ENCODE measurements around the gene PARD3.

PARD3 gene

DNA sequence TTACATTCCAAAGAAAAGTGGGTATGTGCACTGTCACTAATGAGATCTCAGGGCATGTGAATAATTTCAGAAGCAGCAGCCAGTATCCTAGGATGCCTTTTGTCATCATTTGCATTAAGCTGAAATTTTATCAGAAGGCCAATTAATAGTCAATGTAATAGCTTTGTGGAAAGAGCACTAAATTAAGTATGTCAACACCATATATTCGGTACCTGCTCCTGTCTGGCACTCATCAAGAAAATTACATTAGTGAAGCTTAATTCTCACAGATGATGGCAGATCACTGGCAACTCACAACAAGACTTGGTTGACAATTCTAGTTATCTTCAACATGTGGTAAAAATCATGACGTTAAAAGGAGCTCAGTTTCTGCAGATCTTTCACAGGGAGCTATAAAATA lies 271.4 kb downstream of the PARD3 start:
- H3K4me3 ChIP-seq (ENCODE audit: insufficient read depth, low read depth, low read length), result no peak overlapping the region
- H3K4me1 ChIP-seq (ENCODE audit: control insufficient read depth, insufficient read depth, low read length), result peaks cover 3% of the 10 kb centered on the region
- H3K27me3 ChIP-seq (ENCODE audit: control insufficient read depth, insufficient read depth, low read length, poor library complexity, severe bottlenecking), result no peaks in the 10 kb centered on the region
- H3K9me3 ChIP-seq (ENCODE audit: control insufficient read depth, low read length), result no peaks in the 10 kb centered on the region
- no peak overlapping the region for H3K27ac ChIP-seq (ENCODE audit: insufficient read depth, low read depth, low read length, poor library complexity, severe bottlenecking)
- 83 to 100% methylated on average over 2 of the region's 2 CpGs for WGBS, 2 experiments
- H3K36me3 ChIP-seq (ENCODE audit: control insufficient read depth, insufficient read depth, low read length), result no peaks in the 10 kb centered on the region

DNA sequence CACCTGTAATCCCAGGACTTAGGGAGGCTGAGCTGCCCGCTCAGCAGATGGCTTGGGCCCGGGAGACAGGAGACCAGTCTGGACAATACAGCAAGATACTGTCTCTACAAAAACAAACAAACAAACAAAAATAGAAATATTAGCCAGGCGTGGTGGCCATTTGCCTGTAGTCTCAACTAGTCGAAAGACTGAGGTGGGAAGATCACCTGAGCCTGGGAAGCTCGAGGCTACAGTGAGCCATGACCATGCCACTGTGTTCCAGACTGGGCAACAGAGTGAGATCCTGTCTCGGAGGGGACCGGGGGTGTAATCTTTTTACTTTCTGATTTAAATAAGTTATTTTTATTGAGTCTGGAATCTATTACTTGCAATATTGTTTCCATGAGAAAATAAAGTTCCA lies 274.6 kb downstream of the PARD3 start:
- 94% methylated on average over 5 to 7 of the region's 7 CpGs for WGBS, 2 experiments
- H3K27ac ChIP-seq (ENCODE audit: insufficient read depth, low read depth, low read length, poor library complexity, severe bottlenecking), result no peak overlapping the region
- H3K9me3 ChIP-seq (ENCODE audit: control insufficient read depth, low read length), result no peaks in the 10 kb centered on the region
- H3K27me3 ChIP-seq (ENCODE audit: control insufficient read depth, insufficient read depth, low read length, poor library complexity, severe bottlenecking), result no peaks in the 10 kb centered on the region
- H3K36me3 ChIP-seq (ENCODE audit: control insufficient read depth, insufficient read depth, low read length), result no peaks in the 10 kb centered on the region
- no peak overlapping the region for H3K4me3 ChIP-seq (ENCODE audit: insufficient read depth, low read depth, low read length)
- peaks cover 6% of the 10 kb centered on the region for H3K4me1 ChIP-seq (ENCODE audit: control insufficient read depth, insufficient read depth, low read length)

DNA sequence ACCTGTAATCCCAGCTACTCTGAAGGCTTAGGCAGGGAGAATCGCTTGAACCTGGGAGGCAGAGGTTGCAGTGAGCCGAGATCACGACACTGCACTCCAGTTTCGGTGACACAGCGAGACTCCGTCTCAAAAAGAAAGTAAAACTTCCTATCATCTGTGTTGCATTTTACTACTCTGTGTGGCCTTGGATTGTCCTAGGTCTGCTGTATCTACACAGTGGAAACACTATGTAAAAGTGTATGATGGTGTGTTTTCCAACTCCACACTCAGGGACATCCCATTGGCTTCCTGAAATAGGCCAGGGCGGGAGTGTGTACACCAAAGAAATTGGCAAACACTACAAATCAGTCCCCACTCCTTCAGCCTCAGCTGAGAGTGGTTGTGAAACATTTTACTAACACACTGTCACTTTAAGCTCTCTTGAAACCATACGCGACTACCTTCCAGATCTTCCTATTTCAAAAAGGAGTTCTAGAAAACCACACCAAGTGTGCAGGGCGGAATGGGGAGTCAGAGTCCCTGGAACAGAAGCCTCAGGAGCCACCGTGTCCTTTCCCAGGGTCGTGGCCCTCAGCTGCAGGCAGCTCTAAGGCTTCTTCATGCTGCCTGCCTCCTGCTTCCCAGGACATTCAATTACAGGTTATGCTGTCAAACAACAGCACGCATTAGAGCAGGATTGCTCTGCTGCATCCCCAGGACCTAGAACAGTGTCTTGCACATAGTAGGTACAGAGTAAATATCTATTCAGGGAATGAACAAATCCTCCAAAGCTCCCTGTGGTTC lies 275.4 kb downstream of the PARD3 start:
- Histone ChIP-seq H3K9me3 (ENCODE audit: control insufficient read depth, low read length) (no peaks in the 10 kb centered on the region), H3K4me1 (ENCODE audit: control insufficient read depth, insufficient read depth, low read length) (peaks cover 6% of the 10 kb centered on the region), H3K27ac (ENCODE audit: insufficient read depth, low read depth, low read length, poor library complexity, severe bottlenecking) (no peak overlapping the region), H3K4me3 (ENCODE audit: insufficient read depth, low read depth, low read length) (no peak overlapping the region), H3K36me3 (ENCODE audit: control insufficient read depth, insufficient read depth, low read length) (no peaks in the 10 kb centered on the region), H3K27me3 (ENCODE audit: control insufficient read depth, insufficient read depth, low read length, poor library complexity, severe bottlenecking) (no peaks in the 10 kb centered on the region)
- 91 to 96% methylated on average over 13 of the region's 13 CpGs for WGBS, 2 experiments

DNA sequence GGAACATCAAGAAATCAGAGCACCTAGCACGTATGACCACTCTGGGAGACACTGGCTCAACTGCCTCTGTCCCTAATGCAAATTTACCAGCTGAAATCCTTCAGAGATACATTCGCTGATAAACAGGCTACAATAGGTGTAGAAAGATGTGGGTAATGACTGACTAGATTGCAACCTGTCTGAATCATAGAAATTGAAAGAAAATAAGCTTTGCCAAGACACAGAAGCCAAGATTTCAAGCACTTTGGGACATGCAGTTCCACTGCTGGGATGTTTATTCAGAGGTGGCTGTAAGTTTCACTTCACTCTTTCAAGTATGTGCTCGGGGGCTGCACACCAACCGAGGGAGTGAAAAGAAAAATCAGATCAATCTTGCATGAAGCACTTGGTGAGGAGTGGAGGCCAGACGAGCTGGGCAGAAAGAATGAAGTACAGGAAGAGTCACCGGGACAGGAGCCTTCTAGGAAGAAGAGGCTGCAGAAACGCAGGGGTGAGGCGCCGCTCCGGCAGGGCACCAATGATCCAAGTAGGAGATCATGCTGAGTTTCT lies 276.7 kb downstream of the PARD3 start:
- H3K4me1 ChIP-seq (ENCODE audit: control insufficient read depth, insufficient read depth, low read length), result peaks cover 6% of the 10 kb centered on the region
- no peaks in the 10 kb centered on the region for H3K36me3 ChIP-seq (ENCODE audit: control insufficient read depth, insufficient read depth, low read length)
- no peaks in the 10 kb centered on the region for H3K9me3 ChIP-seq (ENCODE audit: control insufficient read depth, low read length)
- no peak overlapping the region for H3K4me3 ChIP-seq (ENCODE audit: insufficient read depth, low read depth, low read length)
- WGBS, 2 experiments, result 57 to 63% methylated on average over 10 of the region's 10 CpGs
- H3K27ac ChIP-seq (ENCODE audit: insufficient read depth, low read depth, low read length, poor library complexity, severe bottlenecking), result no peak overlapping the region
- no peaks in the 10 kb centered on the region for H3K27me3 ChIP-seq (ENCODE audit: control insufficient read depth, insufficient read depth, low read length, poor library complexity, severe bottlenecking)

DNA sequence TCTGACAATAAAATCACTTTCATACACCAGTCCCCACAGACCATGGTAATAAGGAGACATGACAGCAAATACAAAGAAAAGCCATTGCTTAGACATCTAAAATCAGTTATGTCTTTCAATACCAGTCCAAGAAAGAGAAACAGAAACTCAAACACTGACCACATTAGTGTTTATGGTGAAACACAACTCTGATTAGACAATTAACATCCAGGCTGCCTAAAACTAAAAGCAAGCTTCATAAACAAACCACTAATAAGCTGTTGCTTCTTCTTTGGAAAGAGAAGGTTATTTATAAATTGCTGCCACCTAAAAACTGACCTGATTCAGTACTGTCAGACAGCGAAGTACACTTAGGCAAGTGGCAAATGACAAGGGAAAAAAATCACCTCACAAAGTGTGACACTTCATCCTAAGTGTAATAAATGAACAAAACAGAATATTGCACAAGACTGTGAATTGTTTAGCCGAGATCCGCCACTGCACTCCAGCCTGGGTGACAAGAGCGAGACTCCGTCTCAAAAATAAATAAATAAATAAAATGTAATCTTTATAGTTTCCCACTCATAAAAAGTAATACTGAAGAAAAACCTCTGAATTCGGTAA lies 277.4 kb downstream of the PARD3 start:
- H3K27ac ChIP-seq (ENCODE audit: insufficient read depth, low read depth, low read length, poor library complexity, severe bottlenecking), result no peak overlapping the region
- no peaks in the 10 kb centered on the region for H3K9me3 ChIP-seq (ENCODE audit: control insufficient read depth, low read length)
- WGBS, 2 experiments, result 90 to 97% methylated on average over 4 to 5 of the region's 6 CpGs
- no peaks in the 10 kb centered on the region for H3K27me3 ChIP-seq (ENCODE audit: control insufficient read depth, insufficient read depth, low read length, poor library complexity, severe bottlenecking)
- H3K4me1 ChIP-seq (ENCODE audit: control insufficient read depth, insufficient read depth, low read length), result peaks cover 6% of the 10 kb centered on the region
- no peaks in the 10 kb centered on the region for H3K36me3 ChIP-seq (ENCODE audit: control insufficient read depth, insufficient read depth, low read length)
- H3K4me3 ChIP-seq (ENCODE audit: insufficient read depth, low read depth, low read length), result no peak overlapping the region

DNA sequence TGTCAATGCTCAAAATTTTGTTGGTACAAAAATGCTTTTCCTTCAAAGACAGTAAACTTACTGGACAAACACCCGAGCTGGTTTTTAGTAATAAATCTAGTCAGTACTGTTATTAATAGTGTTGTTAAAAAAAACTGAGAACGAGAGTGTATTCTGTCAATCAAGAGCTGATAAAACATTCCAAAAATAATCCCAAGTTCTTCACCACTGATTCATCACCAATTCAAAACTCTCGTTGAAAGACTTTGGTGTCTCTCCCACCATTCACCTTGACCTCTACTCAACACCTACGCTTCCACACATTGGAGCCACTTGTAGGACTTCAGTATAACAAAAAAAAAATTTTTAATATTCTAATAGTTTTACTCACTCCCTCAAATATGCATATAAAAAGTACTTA lies 279.2 kb downstream of the PARD3 start:
- no peaks in the 10 kb centered on the region for H3K9me3 ChIP-seq (ENCODE audit: control insufficient read depth, low read length)
- H3K27ac ChIP-seq (ENCODE audit: insufficient read depth, low read depth, low read length, poor library complexity, severe bottlenecking), result no peak overlapping the region
- 93 to 97% methylated on average over 2 to 4 of the region's 4 CpGs for WGBS, 2 experiments
- H3K4me3 ChIP-seq (ENCODE audit: insufficient read depth, low read depth, low read length), result no peak overlapping the region
- H3K36me3 ChIP-seq (ENCODE audit: control insufficient read depth, insufficient read depth, low read length), result no peaks in the 10 kb centered on the region
- H3K27me3 ChIP-seq (ENCODE audit: control insufficient read depth, insufficient read depth, low read length, poor library complexity, severe bottlenecking), result no peaks in the 10 kb centered on the region
- peaks cover 6% of the 10 kb centered on the region for H3K4me1 ChIP-seq (ENCODE audit: control insufficient read depth, insufficient read depth, low read length)

DNA sequence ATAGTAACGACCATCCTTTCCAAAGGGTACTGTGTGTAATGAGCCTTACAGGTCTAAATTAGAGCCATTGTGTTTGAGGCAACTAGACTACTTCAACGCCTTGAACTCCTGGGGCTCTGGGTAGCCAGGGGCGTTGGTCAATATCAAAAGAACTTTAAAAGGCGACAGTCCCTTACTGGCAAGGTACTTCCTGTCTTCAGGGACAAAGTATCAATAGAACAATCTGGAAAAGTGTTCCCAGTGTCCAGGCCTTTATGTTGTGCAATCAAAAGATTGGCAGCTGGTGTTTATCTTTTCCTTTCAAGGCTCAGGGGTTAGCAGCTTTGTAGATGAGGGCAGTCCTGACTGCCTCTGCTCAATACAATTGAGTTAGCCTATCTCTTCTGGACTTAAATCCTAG lies 284.3 kb downstream of the PARD3 start:
- no peaks in the 10 kb centered on the region for H3K36me3 ChIP-seq (ENCODE audit: control insufficient read depth, insufficient read depth, low read length)
- no peaks in the 10 kb centered on the region for H3K9me3 ChIP-seq (ENCODE audit: control insufficient read depth, low read length)
- H3K4me1 ChIP-seq (ENCODE audit: control insufficient read depth, insufficient read depth, low read length), result peaks cover 9% of the 10 kb centered on the region
- no peak overlapping the region for H3K27ac ChIP-seq (ENCODE audit: insufficient read depth, low read depth, low read length, poor library complexity, severe bottlenecking)
- no peaks in the 10 kb centered on the region for H3K27me3 ChIP-seq (ENCODE audit: control insufficient read depth, insufficient read depth, low read length, poor library complexity, severe bottlenecking)
- 92 to 98% methylated on average over 4 of the region's 4 CpGs for WGBS, 2 experiments
- H3K4me3 ChIP-seq (ENCODE audit: insufficient read depth, low read depth, low read length), result no peak overlapping the region

DNA sequence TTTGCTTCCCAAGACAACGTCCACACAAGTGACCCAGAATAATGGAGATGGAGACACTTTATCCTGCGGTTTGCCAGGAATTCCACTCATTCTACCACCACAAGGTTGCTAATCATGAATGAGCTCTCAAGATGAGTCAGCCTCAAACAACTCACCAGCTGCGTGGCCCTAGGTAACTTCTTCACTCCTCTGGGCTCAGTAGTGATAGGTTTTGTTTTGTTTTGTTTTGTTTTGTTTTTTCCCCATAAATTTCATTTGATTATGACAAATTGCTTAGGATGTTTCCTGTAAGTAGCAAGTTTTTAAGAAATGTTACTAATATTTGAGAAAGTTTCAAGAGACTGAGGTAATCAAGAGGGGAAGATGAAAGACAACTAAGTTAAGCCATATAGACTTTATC lies 286.8 kb downstream of the PARD3 start:
- no peak overlapping the region for H3K27ac ChIP-seq (ENCODE audit: insufficient read depth, low read depth, low read length, poor library complexity, severe bottlenecking)
- no peak overlapping the region for H3K4me3 ChIP-seq (ENCODE audit: insufficient read depth, low read depth, low read length)
- WGBS, 2 experiments, result 3 to 11% methylated on average over 2 to 3 of the region's 3 CpGs
- H3K9me3 ChIP-seq (ENCODE audit: control insufficient read depth, low read length), result no peaks in the 10 kb centered on the region
- H3K4me1 ChIP-seq (ENCODE audit: control insufficient read depth, insufficient read depth, low read length), result peaks cover 9% of the 10 kb centered on the region
- H3K36me3 ChIP-seq (ENCODE audit: control insufficient read depth, insufficient read depth, low read length), result no peaks in the 10 kb centered on the region
- no peaks in the 10 kb centered on the region for H3K27me3 ChIP-seq (ENCODE audit: control insufficient read depth, insufficient read depth, low read length, poor library complexity, severe bottlenecking)

DNA sequence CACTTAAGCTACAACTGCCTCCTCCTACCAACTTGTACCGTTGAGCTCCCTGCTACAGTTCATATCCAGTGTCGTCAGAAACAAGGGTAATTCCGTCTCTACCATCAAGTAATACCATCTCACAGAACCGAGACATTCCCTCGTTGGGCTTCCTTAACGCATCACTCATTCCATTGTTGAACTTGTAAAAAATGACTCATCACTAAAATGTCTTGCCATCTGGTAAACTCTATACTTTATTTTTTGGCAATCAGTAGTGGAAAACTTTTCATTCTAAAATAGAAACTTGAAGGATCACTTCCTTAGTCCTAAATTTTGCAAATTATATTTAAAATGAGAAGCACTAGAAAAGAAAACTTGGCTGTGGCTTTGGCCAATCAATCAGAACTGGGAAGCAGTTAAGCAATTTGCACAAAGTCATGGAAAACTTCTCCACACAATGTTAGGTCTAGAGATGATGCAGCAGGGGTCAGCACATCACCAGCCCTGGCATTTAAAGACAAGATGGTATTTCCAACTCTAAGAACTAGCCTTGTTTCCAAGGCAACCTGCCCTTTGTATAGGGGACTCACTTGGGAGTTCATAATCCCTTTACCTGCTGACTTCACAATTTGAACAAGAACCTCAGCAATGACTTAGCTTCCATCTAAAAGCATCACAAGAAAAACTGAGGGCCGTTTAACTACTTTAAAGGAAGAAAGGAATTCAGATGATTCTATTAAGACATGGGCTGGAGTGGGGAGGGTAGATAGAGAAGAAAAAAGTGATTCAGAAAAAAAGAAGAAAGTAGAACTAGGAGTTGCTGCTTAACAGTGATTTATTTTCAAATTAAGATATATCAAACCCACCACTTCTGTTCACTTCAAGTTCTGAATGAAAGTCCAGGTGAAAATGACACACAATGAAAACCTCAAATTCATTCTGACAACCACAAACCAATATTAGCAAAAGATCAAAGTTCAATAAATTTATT lies 288.1 kb downstream of the PARD3 start:
- Histone ChIP-seq H3K27me3 (ENCODE audit: control insufficient read depth, insufficient read depth, low read length, poor library complexity, severe bottlenecking) (no peaks in the 10 kb centered on the region), H3K36me3 (ENCODE audit: control insufficient read depth, insufficient read depth, low read length) (no peaks in the 10 kb centered on the region), H3K4me3 (ENCODE audit: insufficient read depth, low read depth, low read length) (no peak overlapping the region), H3K4me1 (ENCODE audit: control insufficient read depth, insufficient read depth, low read length) (peaks cover 9% of the 10 kb centered on the region), H3K9me3 (ENCODE audit: control insufficient read depth, low read length) (no peaks in the 10 kb centered on the region), H3K27ac (ENCODE audit: insufficient read depth, low read depth, low read length, poor library complexity, severe bottlenecking) (no peak overlapping the region)
- 72 to 74% methylated on average over 7 of the region's 7 CpGs for WGBS, 2 experiments

DNA sequence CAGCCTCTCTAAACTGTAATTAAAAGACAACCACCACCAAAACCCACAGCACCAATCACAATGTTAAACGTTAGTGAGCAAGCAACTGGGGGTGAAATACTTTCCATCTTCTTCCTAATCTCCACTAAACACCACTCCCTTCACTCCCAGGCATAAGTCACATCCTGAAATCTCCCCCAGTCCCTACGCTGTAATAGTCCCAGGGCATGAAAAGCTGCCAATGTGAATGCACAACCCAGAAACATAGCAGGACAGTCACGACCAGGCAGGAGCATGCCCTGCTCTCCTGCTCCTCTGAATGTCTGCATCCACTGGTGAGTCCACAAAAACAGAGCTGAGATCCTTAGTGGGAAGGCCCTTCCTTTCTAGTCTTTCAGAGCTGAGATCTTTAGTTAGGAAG lies 288.9 kb downstream of the PARD3 start:
- Histone ChIP-seq H3K4me3 (ENCODE audit: insufficient read depth, low read depth, low read length) (no peak overlapping the region), H3K36me3 (ENCODE audit: control insufficient read depth, insufficient read depth, low read length) (no peaks in the 10 kb centered on the region), H3K27me3 (ENCODE audit: control insufficient read depth, insufficient read depth, low read length, poor library complexity, severe bottlenecking) (no peaks in the 10 kb centered on the region), H3K27ac (ENCODE audit: insufficient read depth, low read depth, low read length, poor library complexity, severe bottlenecking) (no peak overlapping the region), H3K9me3 (ENCODE audit: control insufficient read depth, low read length) (no peaks in the 10 kb centered on the region), H3K4me1 (ENCODE audit: control insufficient read depth, insufficient read depth, low read length) (peaks cover 9% of the 10 kb centered on the region)
- 87 to 90% methylated on average over 3 of the region's 3 CpGs for WGBS, 2 experiments

Measured in ectodermal cell (in vitro differentiated cells).